ENCODE results near the gene PTPN3.
"Not testable (repeated sequence)": the region's sequence is repeated elsewhere in the genome, so short reads cannot be mapped to it uniquely, and the experiment has no call there.

Gene PTPN3

GRCh38 chr9:109498195-109499092 lies at the start of gene PTPN3:
Gene PTPN3, minus strand, starts transcription at chr9:109498307. Its CDS starts 34,873 bp downstream, at chr9:109463434.
- peak; percentile 88 for DNase-seq (ENCODE audit: low spot score)

- DNase-seq (ENCODE audit: low spot score) = not testable (repeated sequence)
Measured at GRCh38 chr9:109544954-109545353, 46.8 kb upstream of the PTPN3 start.

GRCh38 chr9:109542922-109543321 lies 44.8 kb upstream of the PTPN3 start:
- DNase-seq (ENCODE audit: low spot score) = no peak

- no peak for DNase-seq (ENCODE audit: low spot score)
Measured at GRCh38 chr9:109538346-109538745, 40.2 kb upstream of the PTPN3 start.

- no peak for DNase-seq (ENCODE audit: low spot score)
Measured at GRCh38 chr9:109537288-109537687, 39.2 kb upstream of the PTPN3 start.

- no peak for DNase-seq (ENCODE audit: low spot score)
Measured at GRCh38 chr9:109536859-109537258, 38.8 kb upstream of the PTPN3 start.

GRCh38 chr9:109535365-109535764 lies 37.3 kb upstream of the PTPN3 start:
- DNase-seq (ENCODE audit: low spot score) = no peak

- DNase-seq (ENCODE audit: low spot score) = no peak
Measured at GRCh38 chr9:109534151-109534550, 36.0 kb upstream of the PTPN3 start.

- not testable (repeated sequence) for DNase-seq (ENCODE audit: low spot score)
Measured at GRCh38 chr9:109532652-109533051, 34.5 kb upstream of the PTPN3 start.

- DNase-seq (ENCODE audit: low spot score) = no peak
Measured at GRCh38 chr9:109522106-109522505, 24.0 kb upstream of the PTPN3 start.

- DNase-seq (ENCODE audit: low spot score) = peak; percentile 60
Measured at GRCh38 chr9:109520475-109521132, 22.5 kb upstream of the PTPN3 start.

GRCh38 chr9:109519366-109519765 lies 21.3 kb upstream of the PTPN3 start:
- no peak for DNase-seq (ENCODE audit: low spot score)

GRCh38 chr9:109518621-109519335 lies 20.7 kb upstream of the PTPN3 start:
- no peak for DNase-seq (ENCODE audit: low spot score)

GRCh38 chr9:109517901-109518377 lies 19.8 kb upstream of the PTPN3 start:
- no peak for DNase-seq (ENCODE audit: low spot score)

GRCh38 chr9:109513871-109514270 lies 15.8 kb upstream of the PTPN3 start:
- DNase-seq (ENCODE audit: low spot score) = no peak

GRCh38 chr9:109512170-109512756 lies 14.2 kb upstream of the PTPN3 start:
- no peak for DNase-seq (ENCODE audit: low spot score)

GRCh38 chr9:109510506-109510905 lies 12.4 kb upstream of the PTPN3 start:
- no peak for DNase-seq (ENCODE audit: low spot score)

GRCh38 chr9:109510042-109510441 lies 11.9 kb upstream of the PTPN3 start:
- DNase-seq (ENCODE audit: low spot score) = not testable (repeated sequence)

- DNase-seq (ENCODE audit: low spot score) = no peak
Measured at GRCh38 chr9:109509611-109510010, 11.5 kb upstream of the PTPN3 start.

- DNase-seq (ENCODE audit: low spot score) = no peak
Measured at GRCh38 chr9:109507421-109507838, 9.3 kb upstream of the PTPN3 start.

GRCh38 chr9:109506097-109506712 lies 8.1 kb upstream of the PTPN3 start:
- peak; percentile 59 for DNase-seq (ENCODE audit: low spot score)

GRCh38 chr9:109504689-109505088 lies 6.6 kb upstream of the PTPN3 start:
- no peak for DNase-seq (ENCODE audit: low spot score)

Data from HuH-7.5 (cell line).